Measurements from ENCODE around the gene PAK6.
A peak's percentile ranks its signal among the peaks of the same experiment; 100 is the strongest.

PAK6 gene

DNA sequence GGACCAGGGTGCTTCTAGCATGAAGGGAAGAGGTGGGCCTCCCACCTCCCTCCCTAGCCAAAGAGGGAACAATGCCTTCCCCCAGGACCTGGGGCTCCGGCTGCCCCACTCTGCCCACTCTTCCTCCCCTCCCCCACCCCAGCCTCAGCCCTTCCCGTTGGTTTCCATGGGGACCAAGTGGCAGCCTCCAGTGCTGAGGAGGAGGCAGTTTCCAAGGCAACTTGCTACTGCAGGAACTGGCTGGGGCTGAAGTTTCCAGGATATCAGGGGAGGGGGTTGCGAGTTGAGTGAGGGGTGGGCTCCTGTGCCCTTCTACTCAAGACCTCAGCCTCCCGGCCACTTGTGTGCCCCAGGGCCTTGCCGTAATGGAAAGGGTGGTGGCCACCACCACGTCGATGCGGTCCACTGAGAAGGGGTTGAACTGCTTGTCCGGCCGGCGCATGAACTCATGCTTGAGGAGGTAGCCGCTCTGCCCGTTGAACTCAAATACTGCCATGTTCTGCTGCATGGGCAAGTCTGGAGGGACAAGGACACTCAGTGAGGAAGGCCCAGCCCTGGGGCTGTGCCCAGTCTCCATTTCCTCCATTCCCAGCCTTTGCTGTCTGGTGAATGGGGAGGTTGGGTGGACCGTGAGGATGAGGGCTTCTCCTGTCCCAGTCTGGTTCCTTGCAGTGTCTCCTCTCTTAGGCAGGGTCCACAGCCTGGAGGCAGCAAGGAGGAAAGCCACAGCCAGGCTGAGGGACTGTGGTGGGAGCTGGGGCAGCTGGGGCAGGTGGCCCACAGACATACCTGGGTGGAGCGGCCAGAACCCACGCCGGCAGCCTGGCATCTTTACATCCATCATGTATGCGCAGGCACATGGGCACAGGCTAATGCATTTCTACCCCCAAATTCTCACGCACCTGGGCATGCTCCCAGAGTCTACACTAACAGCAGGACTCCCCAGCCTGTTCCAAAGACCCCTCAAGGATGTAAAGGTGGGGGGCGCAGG lies 55.3 kb downstream of the PAK6 start:
- no peak for FAIRE-seq

DNA sequence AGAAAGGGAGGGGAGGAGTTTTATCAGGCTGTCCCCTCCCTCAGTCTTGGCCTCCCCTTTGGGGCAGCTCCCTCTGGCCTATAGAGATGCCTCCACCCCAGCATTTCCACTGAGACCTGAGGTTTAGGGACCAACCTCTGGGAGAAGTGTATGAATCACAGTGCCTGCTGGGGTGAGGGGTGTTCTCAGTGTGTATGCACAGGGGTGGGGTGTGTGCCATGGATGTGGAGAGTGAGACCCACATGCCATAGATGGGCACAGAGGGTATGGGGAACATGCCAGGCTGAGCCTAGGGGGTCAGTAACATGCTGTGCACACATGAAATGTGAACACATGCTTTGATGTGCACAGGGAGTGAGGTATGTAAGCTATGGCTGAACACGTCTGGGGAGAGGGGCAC lies 56.4 kb downstream of the PAK6 start:
- no peak for FAIRE-seq

DNA sequence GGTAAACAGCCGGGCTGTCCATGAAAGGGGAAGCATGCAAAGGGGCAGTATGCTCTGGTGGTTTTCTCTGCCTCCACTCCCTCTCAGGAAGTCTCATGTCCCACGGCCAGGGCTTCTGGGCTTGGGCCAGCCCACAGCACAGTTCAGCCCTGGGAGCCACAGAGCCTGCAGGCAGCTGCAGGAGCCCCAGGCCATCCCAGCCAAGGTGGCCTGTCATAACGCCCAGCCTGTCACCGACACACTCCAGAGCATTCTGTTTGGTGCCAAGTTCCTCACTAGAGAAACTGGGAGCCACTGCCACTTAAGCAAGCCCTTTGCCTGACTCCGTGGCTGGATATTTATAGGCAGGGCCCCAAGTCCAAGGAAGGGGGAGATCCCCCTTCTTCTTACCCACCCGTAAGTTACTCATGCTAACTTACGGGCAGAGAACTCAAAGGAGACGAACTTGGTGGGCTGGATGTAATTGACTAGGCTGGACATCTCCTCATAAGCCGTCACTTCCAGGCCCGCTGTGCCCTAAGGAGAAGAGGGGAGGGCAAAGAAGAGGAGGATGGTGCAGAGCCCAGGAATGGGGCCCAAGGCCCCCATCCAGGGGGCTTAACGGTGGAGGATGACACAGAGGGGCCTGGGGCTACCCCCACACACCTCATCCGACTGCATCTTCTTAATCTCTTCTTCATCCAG lies 57.2 kb downstream of the PAK6 start:
- no peak for FAIRE-seq

DNA sequence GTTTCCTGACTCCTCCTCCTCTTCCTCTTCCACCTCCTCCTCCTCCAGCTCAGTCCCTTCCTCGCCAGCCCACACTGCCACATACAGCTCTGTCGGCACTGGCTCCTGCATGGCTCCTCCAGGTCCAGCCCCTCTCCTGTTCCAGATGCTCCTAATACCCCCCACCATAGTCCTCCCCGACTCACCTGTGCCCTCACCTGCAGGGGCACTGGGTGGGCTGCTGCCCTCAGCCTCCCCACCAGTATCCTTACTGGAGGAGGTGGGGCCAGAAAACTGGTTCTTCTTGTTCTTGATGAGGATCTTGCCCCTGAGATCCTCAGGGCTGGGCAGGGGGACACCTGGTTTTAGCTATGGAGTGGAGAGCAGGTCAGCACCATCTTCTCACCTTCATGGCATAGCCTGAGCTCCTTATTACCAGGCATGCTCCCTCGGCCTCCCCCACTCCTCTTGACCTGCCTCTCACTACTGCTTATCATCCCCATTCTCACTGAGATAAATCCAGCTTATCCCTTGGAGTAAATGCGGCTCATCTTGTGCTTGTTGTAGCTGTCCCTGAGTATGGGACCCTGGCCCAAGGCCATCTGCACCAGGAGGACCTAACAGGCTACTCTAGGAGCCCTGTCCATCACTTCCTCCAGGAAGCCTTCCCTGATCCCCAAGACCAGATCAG lies 57.8 kb downstream of the PAK6 start:
- no peak for FAIRE-seq

DNA sequence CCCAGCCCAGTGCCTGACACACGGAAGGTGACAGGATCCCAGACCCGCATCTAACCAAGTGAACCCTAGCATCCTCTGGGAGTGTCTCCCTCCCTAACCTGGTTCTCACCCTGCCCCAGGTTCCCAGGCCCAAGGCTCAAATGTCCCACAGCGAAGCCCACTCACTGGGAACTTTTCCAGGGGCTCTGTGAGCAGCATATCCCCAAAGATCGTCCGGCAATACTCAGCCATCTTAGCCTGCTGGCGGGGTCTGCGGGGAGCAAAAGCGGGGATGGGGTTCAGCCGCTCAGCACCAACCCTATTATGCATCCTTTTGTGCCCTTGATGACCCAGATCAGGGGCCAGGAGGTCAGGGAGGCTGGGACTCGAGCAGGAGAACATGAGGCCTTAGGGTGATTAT lies 58.5 kb downstream of the PAK6 start:
- FAIRE-seq, result no peak

DNA sequence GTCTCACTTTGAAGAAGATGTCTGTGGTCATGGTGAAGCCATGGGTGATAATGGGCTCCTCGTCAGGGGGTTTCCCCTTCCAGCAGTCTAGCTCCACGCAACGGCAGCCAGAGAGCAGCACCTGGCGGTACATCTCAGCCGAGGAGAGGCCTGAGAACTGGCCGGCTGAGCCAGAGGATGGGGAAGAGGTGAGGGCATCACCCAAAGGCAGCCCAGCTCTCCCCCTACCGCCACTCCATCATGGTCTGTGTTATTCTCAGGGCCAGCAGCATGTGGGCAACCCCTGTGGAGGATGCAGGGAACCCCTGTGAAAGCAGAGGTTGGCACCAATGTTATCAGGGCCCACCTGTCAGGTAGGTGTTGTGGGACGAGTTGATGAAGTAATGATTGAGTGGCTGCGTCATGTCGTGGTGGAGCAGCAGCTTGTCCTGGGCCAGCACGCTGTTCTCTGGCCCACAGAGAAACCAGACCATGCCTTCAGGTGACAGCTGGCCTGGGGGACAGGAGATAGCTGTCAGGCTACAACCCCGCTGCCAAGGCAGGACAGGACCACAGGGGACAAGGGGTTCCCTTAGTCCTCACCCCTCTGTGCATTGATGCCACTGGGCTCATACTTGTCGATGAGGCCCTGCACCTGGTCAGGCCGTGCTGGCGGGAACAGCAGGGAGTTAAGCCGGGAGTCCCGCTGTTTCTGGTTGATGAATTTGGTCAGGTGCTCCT lies 59.5 kb downstream of the PAK6 start:
- no peak for FAIRE-seq

DNA sequence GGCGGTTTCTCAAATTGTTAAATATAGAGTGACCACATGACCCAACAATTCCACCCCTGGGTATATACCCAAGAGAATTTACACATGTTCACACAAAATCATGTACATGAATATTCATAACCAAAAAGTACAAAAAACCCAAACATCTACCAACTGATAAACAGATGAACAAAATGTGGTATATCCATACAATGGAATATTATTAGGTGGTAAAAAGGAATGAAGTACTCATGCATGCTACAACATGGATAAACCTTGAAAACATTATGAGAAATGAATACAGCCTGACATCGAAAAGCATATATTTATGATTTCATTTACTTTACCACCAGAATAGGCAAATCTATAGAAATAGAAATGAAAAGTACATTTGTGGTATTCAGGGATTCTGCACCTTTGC lies 61.5 kb downstream of the PAK6 start:
- FAIRE-seq, result no peak

DNA sequence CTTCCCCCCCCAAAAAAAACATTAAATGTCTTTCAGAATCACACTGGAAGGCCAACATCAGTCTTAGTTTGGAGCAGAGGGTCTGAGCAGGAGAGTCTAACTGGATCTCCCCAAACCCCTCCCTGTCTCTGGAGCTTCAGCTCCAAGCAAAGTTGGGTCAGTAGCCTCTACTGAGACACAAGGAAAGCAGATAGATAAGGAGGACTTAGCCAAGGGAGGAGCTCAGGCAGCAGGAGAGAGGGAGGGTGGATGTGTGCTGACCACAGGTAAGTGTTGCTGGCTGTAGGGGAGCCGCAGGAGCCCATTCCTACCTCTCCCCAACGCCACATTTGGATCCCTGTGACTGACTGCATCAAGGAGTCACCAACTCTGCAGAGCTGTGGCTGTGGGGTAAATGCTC lies 61.9 kb downstream of the PAK6 start:
- no peak for FAIRE-seq

DNA sequence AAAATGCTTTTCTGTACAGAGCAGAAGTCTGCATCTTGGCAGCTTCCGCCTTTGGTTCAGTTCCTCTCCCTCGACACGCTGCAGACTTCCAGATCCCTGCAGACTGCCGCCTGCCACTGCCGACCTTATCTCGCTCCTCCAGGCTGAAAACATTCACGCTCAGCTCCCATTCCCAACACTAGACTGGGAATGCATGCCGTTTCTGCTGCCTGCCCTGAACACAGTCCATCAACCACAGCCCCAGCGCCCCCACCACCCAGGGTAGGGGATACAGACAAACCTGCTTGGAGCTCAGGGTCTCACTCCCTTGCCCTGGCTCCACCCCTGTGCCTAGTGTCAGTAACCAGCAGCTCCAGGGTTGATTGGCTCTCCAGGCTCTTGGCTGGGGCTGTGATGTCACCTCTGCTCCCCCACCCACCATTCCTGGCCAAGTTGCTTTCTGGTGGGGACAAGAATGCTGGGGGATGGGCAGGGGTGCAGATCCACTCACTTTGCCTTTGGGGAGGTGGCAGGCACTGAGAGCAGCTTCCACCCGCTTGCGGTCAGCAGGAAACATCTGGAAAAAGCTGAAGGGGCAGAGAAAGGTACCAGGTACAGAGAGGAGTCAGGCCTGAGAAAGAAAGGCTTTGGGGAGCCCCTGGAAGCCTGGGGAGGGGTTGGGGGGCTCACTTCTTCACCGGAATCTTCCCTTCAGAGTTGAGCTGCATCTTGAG lies 62.8 kb downstream of the PAK6 start:
- no peak for FAIRE-seq

DNA sequence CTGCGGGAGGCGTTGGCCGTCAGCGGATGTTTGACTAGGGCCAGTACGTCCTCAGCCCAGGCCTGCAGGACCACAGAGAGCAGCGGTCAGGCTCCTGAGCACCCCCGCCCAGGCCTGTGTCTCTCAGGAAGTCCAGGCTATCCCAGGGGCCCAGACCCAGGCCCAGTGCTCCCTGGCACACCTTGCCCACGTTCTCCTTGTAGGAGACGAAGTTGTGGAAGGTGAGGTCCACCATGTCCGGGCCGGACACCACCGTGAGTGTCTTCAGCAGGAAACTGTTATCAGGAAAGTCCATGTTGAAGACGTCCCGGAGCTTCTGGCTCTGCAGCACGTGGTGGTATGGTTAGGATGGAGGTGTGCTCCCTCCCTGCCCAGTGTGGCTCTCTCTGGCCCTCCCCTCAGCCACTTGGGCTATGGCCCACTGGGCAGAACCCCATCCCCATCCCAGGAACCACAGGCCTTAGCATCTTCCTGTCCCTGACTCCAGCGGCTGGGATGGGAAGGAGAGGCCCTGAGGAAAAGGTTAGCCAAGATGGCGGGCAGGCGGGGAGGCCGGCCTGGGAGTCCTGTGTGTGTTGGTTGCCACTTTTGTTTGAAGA lies 63.5 kb downstream of the PAK6 start:
- no peak for FAIRE-seq

DNA sequence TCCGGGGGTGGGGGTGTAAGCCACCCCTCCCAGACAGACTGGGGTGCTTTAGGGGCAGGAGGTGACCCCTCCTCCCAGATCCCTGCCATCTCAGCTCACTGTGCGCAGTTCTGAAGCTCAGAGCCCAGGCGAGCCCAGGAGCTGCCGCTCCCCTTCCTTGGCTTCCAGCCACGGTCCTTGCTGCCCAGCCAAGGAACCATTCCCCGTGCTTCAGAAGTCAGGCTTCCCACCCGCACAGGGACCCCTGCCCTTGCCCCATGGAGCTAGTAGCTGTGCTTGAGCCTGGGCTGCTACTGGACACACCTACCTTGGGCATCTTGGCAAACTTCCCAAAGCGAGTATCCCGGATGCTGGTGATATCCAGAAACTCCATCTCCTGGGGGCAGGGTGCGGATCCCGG lies 64.1 kb downstream of the PAK6 start:
- no peak for FAIRE-seq

DNA sequence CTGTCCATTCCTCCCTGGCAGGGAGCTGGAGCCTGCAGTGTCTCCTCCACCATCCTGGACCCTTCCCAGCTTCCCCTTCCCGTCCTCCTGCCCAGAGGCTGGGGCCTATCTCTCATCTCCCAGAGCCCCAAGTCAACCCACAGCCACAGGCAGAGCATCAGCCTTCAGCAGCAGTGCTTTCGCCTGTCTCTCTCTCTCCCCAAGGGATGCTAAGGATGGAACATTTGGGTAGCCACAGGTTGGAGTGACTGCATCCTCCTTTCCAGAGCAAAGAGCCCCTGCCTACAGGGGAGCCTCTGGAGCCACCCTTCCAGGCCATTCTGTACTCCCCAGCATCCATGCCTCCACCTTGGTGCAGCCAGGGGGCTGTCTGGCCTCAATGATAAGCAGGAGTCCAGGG lies 64.7 kb downstream of the PAK6 start:
- FAIRE-seq, result no peak

DNA sequence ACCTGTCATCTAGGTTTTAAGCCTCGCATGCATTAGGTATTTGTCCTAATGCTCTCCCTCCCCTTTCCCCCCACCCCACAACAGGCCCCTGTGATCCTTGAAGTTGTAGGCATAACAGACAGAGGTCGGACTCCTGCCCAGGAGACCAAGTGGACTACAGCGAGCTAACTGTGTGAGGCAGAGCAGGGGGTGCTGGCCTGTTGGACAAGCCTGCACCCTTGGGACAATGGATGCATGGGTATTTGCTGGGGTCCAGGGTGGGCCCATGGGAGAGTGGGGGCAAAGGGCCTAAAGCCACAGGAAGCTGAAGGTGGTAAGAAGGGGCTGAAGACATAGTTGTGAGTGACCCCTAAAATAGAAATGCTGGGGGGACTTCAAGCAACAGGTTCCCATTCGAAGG lies 66.4 kb downstream of the PAK6 start:
- FAIRE-seq, result no peak

DNA sequence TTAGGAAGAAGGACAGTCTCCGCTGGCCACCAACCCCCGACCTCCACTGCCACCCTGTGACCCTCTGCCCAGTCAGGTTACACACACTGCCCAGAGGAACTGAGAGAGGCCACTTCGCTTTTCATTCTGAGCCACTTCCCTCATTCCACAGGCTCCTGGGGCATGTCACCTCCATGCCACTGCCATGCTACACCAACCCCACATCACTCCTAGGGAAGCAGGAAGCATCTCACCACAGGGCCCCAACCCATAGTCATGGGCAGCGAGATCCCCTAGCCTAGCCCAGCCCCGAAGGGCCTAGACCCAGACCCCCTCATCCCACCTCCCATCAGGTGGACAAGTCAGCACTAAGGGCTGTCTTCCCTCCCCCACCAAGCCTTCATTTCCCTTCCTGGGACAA lies 67.5 kb downstream of the PAK6 start:
- no peak for FAIRE-seq

DNA sequence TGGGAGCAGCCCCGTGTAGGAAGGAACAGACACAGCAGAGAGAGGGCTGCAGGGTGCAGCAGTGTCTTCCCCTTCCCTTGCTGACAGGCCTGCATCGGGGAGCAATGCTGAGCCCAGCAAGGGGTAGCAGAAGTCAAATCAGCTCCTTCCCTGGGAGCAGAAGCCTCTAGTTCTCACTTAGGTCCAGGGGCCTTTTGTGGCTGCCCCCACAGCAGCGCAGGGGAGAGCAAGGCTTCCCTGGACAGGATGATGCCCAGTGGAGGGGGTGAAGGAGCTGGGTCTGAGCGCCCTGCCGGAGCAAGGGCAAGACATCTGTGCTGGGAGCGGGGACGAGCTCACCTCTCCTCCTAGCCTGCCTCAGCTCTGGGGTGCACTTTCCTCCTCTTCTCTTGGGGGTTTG lies 68.0 kb downstream of the PAK6 start:
- FAIRE-seq, result no peak

DNA sequence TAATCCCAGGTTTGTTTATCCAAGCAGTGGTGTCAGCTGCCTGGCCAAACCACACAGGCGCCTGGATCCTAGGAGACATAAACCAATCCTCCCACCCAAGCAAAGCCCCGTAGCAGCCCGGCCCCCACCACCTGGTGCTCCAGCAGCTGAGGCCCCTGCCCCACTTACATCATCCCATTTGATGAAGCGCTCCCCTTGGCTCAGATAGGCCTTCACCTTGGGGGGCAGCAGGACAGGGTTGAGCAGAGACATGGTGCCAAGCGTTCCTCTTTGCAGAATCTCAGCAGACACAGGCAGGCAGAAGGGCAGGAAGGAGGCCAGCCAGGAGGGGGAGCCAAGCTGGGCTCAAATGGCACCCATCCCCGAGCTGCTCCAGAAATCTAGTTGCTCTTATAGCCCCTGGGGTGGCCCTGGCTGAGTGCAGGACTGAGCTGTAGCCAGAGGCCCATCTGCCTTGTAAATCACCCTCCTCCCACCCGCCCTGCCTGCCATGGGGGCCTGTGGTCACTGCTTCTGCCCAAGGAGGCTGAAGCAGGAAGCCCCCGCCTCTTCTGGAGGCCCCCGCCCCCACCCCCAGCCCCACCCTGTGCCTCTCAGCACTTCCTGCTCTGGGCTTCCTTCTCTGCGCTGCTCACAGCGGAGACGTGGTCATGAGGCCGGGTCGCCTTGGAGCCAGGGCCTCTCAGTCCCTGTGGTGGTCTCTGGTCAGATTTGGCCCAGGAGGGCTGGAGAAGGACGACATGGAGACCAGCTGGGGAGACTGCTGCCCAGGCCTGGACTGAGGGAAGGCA lies 68.8 kb downstream of the PAK6 start, which contains the start of gene PLCB2:
Gene PLCB2, minus strand, starts transcription at position 515 of the 791 bp plus-strand sequence. Its CDS starts 263 bp downstream, at position 252.
- FAIRE-seq, result no peak

DNA sequence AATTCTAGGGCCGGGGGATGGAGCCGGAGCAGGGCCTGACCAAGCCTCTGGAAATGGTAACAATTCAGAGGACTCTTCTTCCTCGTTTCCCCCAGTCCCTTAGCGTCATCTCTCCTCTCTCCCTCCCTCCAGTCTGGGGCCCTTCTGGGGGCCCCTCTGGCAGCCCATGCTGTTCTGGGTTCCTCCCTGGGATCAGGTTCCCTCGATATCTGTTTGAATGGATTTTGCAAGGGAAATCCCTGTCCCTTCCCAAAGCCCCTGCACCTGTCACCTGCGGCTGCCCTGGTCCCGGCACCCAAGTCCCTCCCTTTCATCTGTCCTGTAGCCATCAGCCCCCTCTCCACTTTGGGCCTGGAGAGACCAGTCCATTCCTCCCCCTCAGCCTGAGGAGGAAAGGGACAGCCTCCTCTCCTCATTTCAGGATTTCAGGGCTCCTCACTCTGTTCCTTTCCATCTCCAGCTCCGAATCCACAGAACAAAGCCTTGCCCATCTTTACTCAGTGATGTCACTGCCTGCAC lies 70.5 kb downstream of the PAK6 start:
- no peak for FAIRE-seq

DNA sequence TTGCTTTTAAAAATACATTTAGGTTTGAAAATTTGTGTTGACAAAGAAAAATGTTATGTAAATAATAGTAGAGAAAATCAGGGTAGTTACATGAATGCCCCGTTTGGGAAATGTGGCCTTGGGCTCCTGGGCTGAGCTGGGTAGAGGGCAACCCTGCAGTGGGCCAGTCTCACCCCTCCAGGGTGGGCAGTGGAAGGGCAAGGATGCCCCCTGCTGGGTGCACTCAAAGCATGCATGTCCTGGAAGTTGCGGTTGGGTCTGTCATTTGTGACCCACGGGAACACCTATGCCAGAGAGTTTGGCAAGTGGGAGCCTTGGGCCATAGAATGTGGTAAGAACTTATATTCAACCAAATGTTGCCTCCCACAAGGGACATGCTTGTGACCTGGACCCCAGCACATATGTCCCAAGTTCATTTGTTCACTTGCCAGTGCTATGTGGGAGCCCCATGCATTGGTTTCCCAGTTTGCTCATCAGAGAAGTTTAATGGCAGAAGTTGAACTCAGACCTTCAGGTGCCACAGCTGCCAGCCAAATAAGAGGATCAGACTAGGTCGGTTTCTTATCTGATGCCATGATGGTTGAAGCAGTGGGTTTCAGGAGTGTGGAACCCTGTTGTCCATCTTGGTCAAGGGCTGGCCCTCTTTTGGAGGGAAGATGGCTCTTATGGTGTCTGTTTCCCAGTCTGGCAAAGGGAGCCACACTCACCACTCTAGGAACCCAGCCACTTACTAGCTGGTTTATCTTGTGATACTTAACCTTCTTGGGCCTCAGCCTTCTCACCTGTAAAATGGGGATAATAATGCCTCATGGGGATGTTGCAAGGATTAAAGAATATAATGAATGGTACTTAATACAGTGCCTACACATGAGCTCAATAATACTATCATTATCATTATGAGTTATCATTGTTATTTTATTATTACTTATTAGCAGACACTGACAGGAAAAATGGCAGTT lies 71.4 kb downstream of the PAK6 start:
- FAIRE-seq, result peak; percentile 15

DNA sequence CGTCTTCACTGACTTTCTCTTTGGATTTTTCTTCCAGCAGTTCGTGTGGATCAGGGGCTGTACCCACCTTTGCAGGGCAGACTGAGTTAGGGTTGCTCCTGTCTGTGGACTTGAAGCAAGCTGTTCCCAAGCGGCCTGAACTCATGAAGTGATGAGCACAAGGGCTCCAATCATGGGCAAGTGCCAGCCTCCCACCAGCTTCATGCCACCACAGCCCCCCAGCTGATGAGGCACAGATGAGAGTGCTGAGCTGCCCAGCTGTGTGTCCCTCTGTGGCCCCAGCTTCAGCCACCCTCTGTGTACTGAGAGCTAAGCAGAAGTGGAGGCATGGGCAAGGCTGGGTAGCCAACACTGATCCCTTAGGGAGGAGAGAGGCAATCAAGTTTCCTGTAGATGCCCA lies 72.1 kb downstream of the PAK6 start:
- FAIRE-seq, result no peak
